CD4-positive, CD25-positive, alpha-beta regulatory T cell (primary cell): ENCODE results near the gene RNLS. TPM values are rescaled to one million over a fixed set of nuclear protein-coding genes. Genes with fewer than 3 reads are reported as not detected.
"Not testable (repeated sequence)": the region's sequence is repeated elsewhere in the genome, so short reads cannot be mapped to it uniquely, and the experiment has no call there.

Source experiments
- ATAC-seq, 2 donors: fragments of 150-1000 bp; cut with Tn5 transposase; one replicate each; pipeline ENCODE4 v1.10.0; 2021; ENCODE audit warnings: low read depth in 2 of 2, moderate number of reproducible peaks in 2 of 2, moderate library complexity in 1 of 2
- DNase-seq, 3 donors: peaks; one replicate each; pipeline versions ENCODE4 v3.0.0 to v3.0.0-alpha.2; 2012 to 2022; ENCODE audit warnings: mixed read lengths in 1 of 3
- H3K27ac ChIP-seq: one replicate; pipeline ENCODE4 v1.7.0; 2013; ENCODE audit warnings: mild to moderate bottlenecking, low read length; ENCODE audit not compliant: insufficient read depth, poor library complexity, severe bottlenecking
- H3K27me3 ChIP-seq: one replicate; pipeline ENCODE4 v1.7.0; 2013; ENCODE audit warnings: low read length; ENCODE audit not compliant: control insufficient read depth, insufficient read depth
- H3K36me3 ChIP-seq: one replicate; pipeline ENCODE4 v1.7.0; 2013; ENCODE audit warnings: mild to moderate bottlenecking, low read length, moderate library complexity; ENCODE audit not compliant: control insufficient read depth, insufficient read depth
- H3K4me1 ChIP-seq: 2 replicates; pipeline ENCODE4 v1.7.0; 2013; ENCODE audit warnings: mild to moderate bottlenecking, low read length; ENCODE audit not compliant: insufficient read depth, control insufficient read depth, poor library complexity, severe bottlenecking
- H3K4me3 ChIP-seq: one replicate; pipeline ENCODE4 v1.7.0; 2013; ENCODE audit warnings: low read depth, mild to moderate bottlenecking, low read length, moderate library complexity
- H3K9me3 ChIP-seq, 2 experiments: 1 replicate in 1 of 2; 2 replicates in 1 of 2; pipeline ENCODE4 v1.7.0; 2013; ENCODE audit warnings: low read length in 2 of 2, mild to moderate bottlenecking in 1 of 2, moderate library complexity in 1 of 2; ENCODE audit not compliant: control insufficient read depth in 2 of 2
- H3K27ac Mint-ChIP-seq, 3 donors: one replicate each; pipeline ENCODE4 v1.8.0; 2020 to 2022; ENCODE audit warnings: mild to moderate bottlenecking in 3 of 3, mixed read lengths in 3 of 3, moderate library complexity in 2 of 3
- H3K27me3 Mint-ChIP-seq: one replicate; pipeline ENCODE4 v1.8.0; 2022; ENCODE audit warnings: mild to moderate bottlenecking, mixed read lengths
- H3K36me3 Mint-ChIP-seq: one replicate; pipeline ENCODE4 v1.8.0; 2020; ENCODE audit warnings: mixed read lengths
- H3K4me1 Mint-ChIP-seq, 4 donors: one replicate each; pipeline ENCODE4 v1.8.0; 2020 to 2022; ENCODE audit warnings: mixed read lengths in 4 of 4, mild to moderate bottlenecking in 1 of 4
- H3K4me3 Mint-ChIP-seq, 4 donors: one replicate each; pipeline ENCODE4 v1.8.0; 2020 to 2022; ENCODE audit warnings: mild to moderate bottlenecking in 4 of 4, mixed read lengths in 4 of 4, moderate library complexity in 3 of 4
- H3K9me3 Mint-ChIP-seq, 7 donors: one replicate each; pipeline ENCODE4 v1.8.0; 2020 to 2022; ENCODE audit warnings: mixed read lengths in 7 of 7, mild to moderate bottlenecking in 3 of 7, moderate library complexity in 2 of 7
- polyA plus RNA-seq, 4 donors: library from polyadenylated mRNA; unstranded; fragments of 300-500 nt; fragmentation: Illumina TruSeq; gene quantifications; one replicate each; pipeline ENCODE4 v1.2.3, GENCODE V29; 2021
- total RNA-seq: library from RNA; stranded (reverse); gene quantifications from one replicate; pipeline ENCODE4 v1.2.3, GENCODE V29; 2022

The RNLS gene
- total and polyA plus RNA-seq, 5 donors from 2014 or later = 1.6 to 5.6 (median 4.4) TPM

- ATAC-seq (no peak), DNase-seq (no peak)
- no peaks in the 10 kb centered on the region for H3K36me3 ChIP-seq
- peaks cover 0 to 9% (median 1%) of the 10 kb centered on the region in 4 donors for H3K4me1 Mint-ChIP-seq
- peaks cover 0 to 5% (median 0%) of the 10 kb centered on the region in 7 donors for H3K9me3 Mint-ChIP-seq
- no peaks in the 10 kb centered on the region for H3K4me1 ChIP-seq
- no peak overlapping the region for H3K27ac Mint-ChIP-seq
- H3K27me3 ChIP-seq = no peaks in the 10 kb centered on the region
- no peaks in the 10 kb centered on the region for H3K27me3 Mint-ChIP-seq
- H3K9me3 ChIP-seq = no peaks in the 10 kb centered on the region
- H3K4me3 Mint-ChIP-seq = no peak overlapping the region
- no peak overlapping the region for H3K4me3 ChIP-seq
- H3K36me3 Mint-ChIP-seq = peaks cover 3% of the 10 kb centered on the region
- no peak overlapping the region for H3K27ac ChIP-seq
Observed at GRCh38 chr10:88309365-88309764, 273.8 kb downstream of the RNLS start.

DNA sequence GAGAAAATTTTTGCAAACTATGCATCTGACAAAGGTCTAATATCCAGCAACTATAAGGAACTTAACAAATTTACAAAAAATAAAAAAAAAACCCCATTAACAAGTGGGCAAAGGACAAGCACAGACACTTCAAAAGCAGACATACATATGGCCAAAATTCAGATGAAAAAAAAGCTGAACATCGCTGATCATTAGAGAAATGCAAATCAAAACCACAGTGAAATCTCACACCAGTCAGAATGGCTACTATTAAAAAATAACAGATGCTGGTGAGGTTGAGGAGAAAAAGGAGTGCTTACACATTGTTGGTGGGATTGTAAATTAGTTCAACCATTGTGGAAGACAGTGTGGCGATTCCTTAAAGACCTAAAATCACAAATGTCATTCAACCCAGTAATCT lies 274.8 kb downstream of the RNLS start:
- not testable (repeated sequence) for ATAC-seq

DNA sequence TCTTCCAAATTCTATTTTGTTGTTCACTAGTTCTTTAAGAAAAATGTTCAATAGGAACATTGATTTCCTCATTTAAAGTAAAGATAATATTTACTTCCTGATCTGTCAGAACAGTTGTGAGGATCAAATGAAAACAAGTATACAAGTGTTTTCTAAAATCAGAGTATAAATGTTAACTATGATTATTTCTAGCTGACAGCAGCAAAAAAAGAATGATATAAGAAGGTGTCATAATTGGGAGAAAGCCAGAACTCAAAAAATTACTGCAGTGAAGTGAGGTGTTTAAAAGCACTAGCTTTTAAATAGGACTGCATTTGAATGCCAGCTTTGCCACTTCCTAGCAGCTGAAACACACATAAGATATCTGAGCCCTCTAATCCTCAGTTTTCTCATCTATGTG lies 283.3 kb downstream of the RNLS start:
- no peak for DNase-seq
- H3K4me1 Mint-ChIP-seq = peaks cover 0 to 6% (median 3%) of the 10 kb centered on the region in 4 donors
- H3K9me3 ChIP-seq = no peaks in the 10 kb centered on the region
- H3K27me3 ChIP-seq = no peaks in the 10 kb centered on the region
- no peaks in the 10 kb centered on the region for H3K4me1 ChIP-seq
- no peaks in the 10 kb centered on the region for H3K36me3 ChIP-seq
- H3K27ac ChIP-seq = no peak overlapping the region
- no peaks in the 10 kb centered on the region for H3K27me3 Mint-ChIP-seq
- no peak overlapping the region for H3K4me3 Mint-ChIP-seq
- no peaks in the 10 kb centered on the region for H3K36me3 Mint-ChIP-seq
- H3K4me3 ChIP-seq = no peak overlapping the region
- H3K27ac Mint-ChIP-seq = no peak overlapping the region
- H3K9me3 Mint-ChIP-seq = peaks cover 0 to 6% (median 0%) of the 10 kb centered on the region in 7 donors
- ATAC-seq = no peak

More for the DNA sequence above, 274.8 kb downstream of the RNLS start:
- not testable (repeated sequence) for H3K36me3 Mint-ChIP-seq, H3K4me3 ChIP-seq, H3K27me3 Mint-ChIP-seq, H3K9me3 ChIP-seq, H3K9me3 Mint-ChIP-seq, DNase-seq, H3K27ac Mint-ChIP-seq, H3K4me3 Mint-ChIP-seq, H3K36me3 ChIP-seq, H3K27ac ChIP-seq, H3K4me1 Mint-ChIP-seq, H3K27me3 ChIP-seq, H3K4me1 ChIP-seq

DNA sequence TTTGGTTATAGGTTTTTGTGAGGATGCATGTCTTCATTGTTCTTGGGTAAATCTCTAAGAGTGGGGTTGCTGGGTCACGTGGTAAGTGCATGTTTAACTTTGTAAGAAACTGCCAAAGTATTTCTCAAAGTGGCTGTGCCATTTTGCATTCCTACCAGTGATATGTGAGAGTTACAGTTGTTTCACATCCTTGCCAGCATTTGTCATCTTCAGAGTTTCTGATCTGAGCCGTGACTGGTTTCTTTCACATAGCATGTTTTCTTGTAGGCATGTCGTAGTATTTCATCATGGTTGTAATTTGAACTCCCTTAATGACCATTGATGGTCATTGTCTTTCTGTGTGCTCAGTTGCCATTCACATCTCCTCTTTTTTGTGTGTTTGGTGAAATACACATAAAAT lies 286.0 kb downstream of the RNLS start:
- Histone ChIP-seq H3K27me3 (no peaks in the 10 kb centered on the region), H3K36me3 (no peaks in the 10 kb centered on the region), H3K9me3 (no peaks in the 10 kb centered on the region), H3K4me1 (no peaks in the 10 kb centered on the region), H3K4me3 (no peak overlapping the region), H3K27ac (no peak overlapping the region)
- ATAC-seq = no peak
- H3K9me3 Mint-ChIP-seq = peaks cover 0 to 3% (median 0%) of the 10 kb centered on the region in 7 donors
- no peaks in the 10 kb centered on the region for H3K27me3 Mint-ChIP-seq
- no peak overlapping the region for H3K4me3 Mint-ChIP-seq
- no peaks in the 10 kb centered on the region for H3K36me3 Mint-ChIP-seq
- peaks cover 2 to 6% (median 3%) of the 10 kb centered on the region in 4 donors for H3K4me1 Mint-ChIP-seq
- no peak for DNase-seq
- H3K27ac Mint-ChIP-seq = no peak overlapping the region

DNA sequence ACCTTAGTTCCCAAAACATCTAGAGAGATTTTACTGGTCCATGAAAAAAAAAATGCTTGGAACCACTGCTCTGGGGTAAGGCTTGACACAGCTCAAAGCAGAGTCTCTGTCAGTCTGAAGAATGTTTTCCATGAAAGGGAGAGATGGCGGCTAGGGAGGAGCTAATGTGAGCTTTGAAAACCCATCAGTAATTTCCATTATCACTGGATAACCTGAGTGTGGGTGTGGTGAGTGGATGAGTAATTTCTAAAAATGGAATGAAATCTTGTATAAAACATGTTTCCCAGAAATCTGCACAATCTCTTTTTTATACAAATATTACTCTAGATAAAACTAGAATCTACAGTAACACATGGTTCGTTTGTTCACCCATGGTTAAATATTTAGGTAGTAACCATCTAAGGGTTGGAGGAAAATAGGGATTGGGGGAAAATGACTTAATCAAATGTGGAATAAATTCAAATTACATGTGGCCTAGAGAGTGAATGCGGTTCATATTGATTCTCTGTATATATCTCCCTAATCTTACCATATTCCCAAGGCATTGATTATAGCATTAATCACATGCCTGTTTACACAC lies 289.4 kb downstream of the RNLS start:
- Histone ChIP-seq H3K9me3 (no peaks in the 10 kb centered on the region), H3K36me3 (no peaks in the 10 kb centered on the region), H3K27me3 (no peaks in the 10 kb centered on the region), H3K4me1 (no peaks in the 10 kb centered on the region), H3K4me3 (no peak overlapping the region), H3K27ac (no peak overlapping the region)
- H3K27me3 Mint-ChIP-seq = no peaks in the 10 kb centered on the region
- peaks cover 0 to 3% (median 0%) of the 10 kb centered on the region in 7 donors for H3K9me3 Mint-ChIP-seq
- no peak overlapping the region for H3K27ac Mint-ChIP-seq
- no peak for DNase-seq
- no peaks in the 10 kb centered on the region for H3K36me3 Mint-ChIP-seq
- H3K4me3 Mint-ChIP-seq = no peak overlapping the region
- peaks cover 0 to 8% (median 0%) of the 10 kb centered on the region in 4 donors for H3K4me1 Mint-ChIP-seq
- no peak for ATAC-seq

DNA sequence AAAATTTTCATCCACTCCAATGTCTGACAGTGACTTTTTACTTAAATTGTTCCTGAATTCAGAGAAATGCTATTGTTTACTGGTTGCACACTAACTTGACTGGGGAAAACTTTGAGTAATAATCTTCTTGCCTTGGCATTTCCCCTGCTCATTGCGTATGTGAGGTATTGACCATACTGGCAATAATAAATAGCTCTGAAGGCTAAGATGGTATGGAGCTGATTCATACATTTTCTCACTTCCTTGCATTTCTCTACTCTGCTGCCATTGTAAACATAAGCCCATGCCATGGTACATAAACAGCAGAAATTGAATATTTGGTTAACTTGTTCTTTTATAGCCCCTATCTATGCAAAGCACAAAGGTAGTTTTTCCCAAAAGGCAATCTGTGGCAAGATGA lies 290.0 kb downstream of the RNLS start:
- Histone ChIP-seq H3K27ac (no peak overlapping the region), H3K4me3 (no peak overlapping the region), H3K9me3 (no peaks in the 10 kb centered on the region), H3K4me1 (no peaks in the 10 kb centered on the region), H3K27me3 (no peaks in the 10 kb centered on the region), H3K36me3 (no peaks in the 10 kb centered on the region)
- H3K4me1 Mint-ChIP-seq = peaks cover 0 to 8% (median 0%) of the 10 kb centered on the region in 4 donors
- no peaks in the 10 kb centered on the region for H3K27me3 Mint-ChIP-seq
- no peak overlapping the region for H3K4me3 Mint-ChIP-seq
- ATAC-seq = no peak
- H3K9me3 Mint-ChIP-seq = peaks cover 0 to 3% (median 0%) of the 10 kb centered on the region in 7 donors
- H3K36me3 Mint-ChIP-seq = no peaks in the 10 kb centered on the region
- no peak overlapping the region for H3K27ac Mint-ChIP-seq
- no peak for DNase-seq

GRCh38 chr10:88292185-88292514 lies 291.0 kb downstream of the RNLS start:
- no peaks in the 10 kb centered on the region for H3K36me3 Mint-ChIP-seq
- H3K4me3 Mint-ChIP-seq = peak overlapping the region in 1 of 4 donors; percentile 11
- no peaks in the 10 kb centered on the region for H3K27me3 ChIP-seq
- ATAC-seq = no peak
- H3K9me3 Mint-ChIP-seq = peaks cover 0 to 3% (median 0%) of the 10 kb centered on the region in 7 donors
- no peaks in the 10 kb centered on the region for H3K9me3 ChIP-seq
- H3K27me3 Mint-ChIP-seq = no peaks in the 10 kb centered on the region
- no peak overlapping the region for H3K4me3 ChIP-seq
- no peak overlapping the region for H3K27ac ChIP-seq
- no peak for DNase-seq
- H3K4me1 Mint-ChIP-seq = peaks cover 0 to 8% (median 0%) of the 10 kb centered on the region in 4 donors
- no peaks in the 10 kb centered on the region for H3K4me1 ChIP-seq
- H3K36me3 ChIP-seq = no peaks in the 10 kb centered on the region
- H3K27ac Mint-ChIP-seq = no peak overlapping the region
